Hematopoietic multipotent progenitor cell treated with erythropoietin and hydrocortisone succinate and interleukin-3 and kit ligand, for 4 days (in vitro differentiated cells): Measurements from ENCODE around the gene C18orf54.

Experiments
- DNase-seq: peaks from one replicate; pipeline ENCODE4 v3.0.0-alpha.2; 2015

The C18orf54 gene

GRCh38 chr18:54387631-54388030, 29.9 kb downstream of the C18orf54 start:
- no peak for DNase-seq

- peak; percentile 88 for DNase-seq
These were observed 30.8 kb downstream of the C18orf54 start for GRCh38 chr18:54388203-54389142.

GRCh38 chr18:54389143-54389505, 31.4 kb downstream of the C18orf54 start:
- DNase-seq = no peak

GRCh38 chr18:54390838-54391237, 33.1 kb downstream of the C18orf54 start:
- no peak for DNase-seq

GRCh38 chr18:54392543-54393023, 34.9 kb downstream of the C18orf54 start:
- DNase-seq = peak; percentile 89

GRCh38 chr18:54393648-54394294, 36.1 kb downstream of the C18orf54 start:
- DNase-seq = no peak

- DNase-seq = no peak
These were observed 39.1 kb downstream of the C18orf54 start for GRCh38 chr18:54396760-54397159.

- no peak for DNase-seq
These were observed 47.6 kb downstream of the C18orf54 start for GRCh38 chr18:54405290-54405689.

GRCh38 chr18:54411781-54412180, 54.1 kb downstream of the C18orf54 start:
- DNase-seq = no peak

- no peak for DNase-seq
These were observed 57.4 kb downstream of the C18orf54 start for GRCh38 chr18:54415086-54415485.

- no peak for DNase-seq
These were observed 58.7 kb downstream of the C18orf54 start for GRCh38 chr18:54416436-54416835.

- DNase-seq = no peak
These were observed 66.1 kb downstream of the C18orf54 start for GRCh38 chr18:54423831-54424230.

- DNase-seq = no peak
These were observed 68.5 kb downstream of the C18orf54 start for GRCh38 chr18:54426085-54426665.
